GM12875 (cell line): ENCODE measurements around the gene TCF3.

Experiments used
- H3K4me3 ChIP-seq: one replicate; pipeline ENCODE4 v1.5.1; 2011; ENCODE audit warnings: low read depth, low read length, control low read depth
- CTCF ChIP-seq: IDR thresholded peaks from 2 replicates; pipeline ENCODE4 v1.5.1; 2011; ENCODE audit warnings: low read depth, mild to moderate bottlenecking, control low read depth, inconsistent platforms, low read length, moderate library complexity, borderline replicate concordance; ENCODE audit not compliant: insufficient read depth

TCF3 gene

GRCh38 chr19:1678073-1678472, 25.7 kb upstream of the TCF3 start:
- TF ChIP-seq CTCF, result no peak
- H3K4me3 ChIP-seq, result no peak overlapping the region

GRCh38 chr19:1676351-1677266, 24.2 kb upstream of the TCF3 start:
- H3K4me3 ChIP-seq, result no peak overlapping the region
- TF ChIP-seq CTCF, result no peak

GRCh38 chr19:1675633-1676350, 23.4 kb upstream of the TCF3 start:
- H3K4me3 ChIP-seq, result no peak overlapping the region
- TF ChIP-seq CTCF, result no peak

- TF ChIP-seq CTCF, result no peak
- H3K4me3 ChIP-seq, result no peak overlapping the region
These were observed 21.9 kb upstream of the TCF3 start for GRCh38 chr19:1674293-1674679.

GRCh38 chr19:1673645-1674292, 21.4 kb upstream of the TCF3 start:
- TF ChIP-seq CTCF, result no peak
- H3K4me3 ChIP-seq, result no peak overlapping the region

- TF ChIP-seq CTCF, result no peak
- no peak overlapping the region for H3K4me3 ChIP-seq
These were observed 20.6 kb upstream of the TCF3 start for GRCh38 chr19:1672769-1673644.
